ENCODE measurements around the gene NRARP. TPM values are rescaled to one million over a fixed set of nuclear protein-coding genes. Genes with fewer than 3 reads are reported as not detected.
A peak's percentile ranks its signal among the peaks of the same experiment; 100 is the strongest.

Gene NRARP
- total and polyA plus RNA-seq, 10 of the 15 experiments (the other 5 are each of a cell fraction or from before 2014, with no cell fraction given): 0.06 to 9.2 (median 2.2) TPM; not detected in 2

DNA sequence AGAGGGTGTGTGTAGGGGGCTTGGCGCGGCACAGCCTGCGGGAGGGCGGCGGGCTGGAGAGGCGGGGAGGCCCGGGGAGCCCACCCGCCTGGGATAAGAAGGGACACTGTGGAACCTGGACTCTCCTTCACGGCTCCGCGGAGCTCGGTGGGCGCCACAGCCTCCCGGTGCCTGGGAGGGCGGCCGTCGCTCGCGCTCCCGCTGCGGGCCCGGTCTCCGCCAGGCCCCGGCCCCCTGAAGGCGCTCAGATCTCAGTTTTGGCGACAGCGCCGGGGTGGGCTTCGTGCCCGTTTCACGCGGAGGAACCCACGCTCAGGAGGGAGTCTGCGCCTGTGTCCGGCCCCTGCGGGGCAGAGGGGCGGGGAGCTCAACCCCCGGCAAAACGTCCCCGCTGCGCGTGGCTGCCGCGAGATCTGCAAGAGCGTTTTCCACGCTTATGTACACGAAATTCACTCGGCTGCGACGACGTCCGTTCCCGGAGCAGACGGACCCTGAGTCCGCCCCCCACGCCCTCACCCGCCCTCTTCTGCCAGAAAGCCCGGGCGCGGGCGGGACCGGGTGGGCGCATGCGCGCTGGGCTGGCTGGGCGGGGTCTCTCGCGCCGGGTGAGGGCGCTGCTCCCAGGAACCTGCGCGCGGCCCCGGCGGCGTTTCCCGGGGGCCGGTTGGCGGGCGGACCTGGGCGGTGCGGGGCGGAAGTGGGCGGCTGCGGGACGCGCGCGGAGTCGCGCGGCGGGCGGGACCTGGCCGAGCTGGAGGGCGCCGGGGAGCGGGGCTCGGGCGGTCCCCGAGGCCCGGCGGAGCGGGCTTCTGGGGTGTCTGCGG, 47.2 kb downstream of the NRARP start, which contains the start of gene NELFB (continued):
- TF ChIP-seq ZNF687 (IDR thresholded peaks at IDR 0.05) (0 out of 2 replicates have a peak, but pooled peaks have one; percentile 65), SMARCA5 (IDR thresholded peaks at IDR 0.05) (peak; percentile 65; the same call in 1 of the 2 replicates), NR2C2 (IDR thresholded peaks at IDR 0.05; ENCODE audit: borderline replicate concordance, control insufficient read depth, insufficient read length, low read depth) (no peak), SIX5 (IDR thresholded peaks at IDR 0.05; ENCODE audit: low read depth, low read length, severe bottlenecking) (peak; percentile 80), SP1 (IDR thresholded peaks at IDR 0.05; ENCODE audit: low read depth, low read length) (peak; percentile 73), SREBF1 (IDR thresholded peaks at IDR 0.05; ENCODE audit: low read length) (0 out of 2 replicates have a peak, but pooled peaks have one; percentile 37), HDAC6 (IDR thresholded peaks at IDR 0.05; ENCODE audit: unreplicated experiment) (no peak), ZNF622 (IDR thresholded peaks at IDR 0.05) (no peak), ATF3 (IDR thresholded peaks at IDR 0.05; ENCODE audit: borderline replicate concordance, extremely low read depth, low read depth, low read length) (no peak), BCL11A (IDR thresholded peaks at IDR 0.05; ENCODE audit: low read depth, low read length) (no peak), BRCA1 (IDR thresholded peaks at IDR 0.05; ENCODE audit: low read depth, low read length) (no peak), MTA3 (IDR thresholded peaks at IDR 0.05; ENCODE audit: borderline replicate concordance, low read length) (no peak), CHD1 (IDR thresholded peaks at IDR 0.05; ENCODE audit: low read depth, low read length) (0 out of 2 replicates have a peak, but pooled peaks have one; percentile 23), NR2C1 (IDR thresholded peaks at IDR 0.05) (peak; percentile 76), ZBED1 (IDR thresholded peaks at IDR 0.05; ENCODE audit: borderline replicate concordance) (no peak), STAT1 (conservative IDR thresholded peaks at IDR 0.05) (0 out of 2 replicates have a peak, but pooled peaks have one; percentile 83), ZSCAN29 (IDR thresholded peaks at IDR 0.05) (peak; percentile 85), SMAD5 (IDR thresholded peaks at IDR 0.05; ENCODE audit: low read depth) (no peak), ZNF217 (IDR thresholded peaks at IDR 0.05) (peak; percentile 73; the same call in 1 of the 2 replicates), EP300 (IDR thresholded peaks at IDR 0.05; ENCODE audit: borderline replicate concordance in 1 of 2, control insufficient read depth in 1 of 2, low read depth in 2 of 2, low read length in 2 of 2) (no peak)
- TF ChIP-seq, protein P1, sequence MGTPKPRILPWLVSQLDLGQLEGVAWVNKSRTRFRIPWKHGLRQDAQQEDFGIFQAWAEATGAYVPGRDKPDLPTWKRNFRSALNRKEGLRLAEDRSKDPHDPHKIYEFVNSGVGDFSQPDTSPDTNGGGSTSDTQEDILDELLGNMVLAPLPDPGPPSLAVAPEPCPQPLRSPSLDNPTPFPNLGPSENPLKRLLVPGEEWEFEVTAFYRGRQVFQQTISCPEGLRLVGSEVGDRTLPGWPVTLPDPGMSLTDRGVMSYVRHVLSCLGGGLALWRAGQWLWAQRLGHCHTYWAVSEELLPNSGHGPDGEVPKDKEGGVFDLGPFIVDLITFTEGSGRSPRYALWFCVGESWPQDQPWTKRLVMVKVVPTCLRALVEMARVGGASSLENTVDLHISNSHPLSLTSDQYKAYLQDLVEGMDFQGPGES (IDR thresholded peaks at IDR 0.05): peak; percentile 55; the same call in 1 of the 2 replicates
- TF ChIP-seq, protein P2, sequence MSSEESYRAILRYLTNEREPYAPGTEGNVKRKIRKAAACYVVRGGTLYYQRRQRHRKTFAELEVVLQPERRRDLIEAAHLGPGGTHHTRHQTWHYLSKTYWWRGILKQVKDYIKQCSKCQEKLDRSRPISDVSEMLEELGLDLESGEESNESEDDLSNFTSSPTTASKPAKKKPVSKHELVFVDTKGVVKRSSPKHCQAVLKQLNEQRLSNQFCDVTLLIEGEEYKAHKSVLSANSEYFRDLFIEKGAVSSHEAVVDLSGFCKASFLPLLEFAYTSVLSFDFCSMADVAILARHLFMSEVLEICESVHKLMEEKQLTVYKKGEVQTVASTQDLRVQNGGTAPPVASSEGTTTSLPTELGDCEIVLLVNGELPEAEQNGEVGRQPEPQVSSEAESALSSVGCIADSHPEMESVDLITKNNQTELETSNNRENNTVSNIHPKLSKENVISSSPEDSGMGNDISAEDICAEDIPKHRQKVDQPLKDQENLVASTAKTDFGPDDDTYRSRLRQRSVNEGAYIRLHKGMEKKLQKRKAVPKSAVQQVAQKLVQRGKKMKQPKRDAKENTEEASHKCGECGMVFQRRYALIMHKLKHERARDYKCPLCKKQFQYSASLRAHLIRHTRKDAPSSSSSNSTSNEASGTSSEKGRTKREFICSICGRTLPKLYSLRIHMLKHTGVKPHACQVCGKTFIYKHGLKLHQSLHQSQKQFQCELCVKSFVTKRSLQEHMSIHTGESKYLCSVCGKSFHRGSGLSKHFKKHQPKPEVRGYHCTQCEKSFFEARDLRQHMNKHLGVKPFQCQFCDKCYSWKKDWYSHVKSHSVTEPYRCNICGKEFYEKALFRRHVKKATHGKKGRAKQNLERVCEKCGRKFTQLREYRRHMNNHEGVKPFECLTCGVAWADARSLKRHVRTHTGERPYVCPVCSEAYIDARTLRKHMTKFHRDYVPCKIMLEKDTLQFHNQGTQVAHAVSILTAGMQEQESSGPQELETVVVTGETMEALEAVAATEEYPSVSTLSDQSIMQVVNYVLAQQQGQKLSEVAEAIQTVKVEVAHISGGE (CRISPR knock-in tag; IDR thresholded peaks at IDR 0.05): peak; percentile 97

All from GM12878 (cell line).